ENCODE results near the gene TTYH3. TPM values are rescaled to one million over a fixed set of nuclear protein-coding genes. Genes with fewer than 3 reads are reported as not detected.
A peak's percentile ranks its signal among the peaks of the same experiment; 100 is the strongest.

TTYH3 gene
- total and polyA plus RNA-seq, 2 of the 13 experiments (the other 11 are each of a cell fraction or from before 2014, with no cell fraction given): 26.3 to 50.0 TPM

- TF ChIP-seq SNRNP70 (IDR thresholded peaks at IDR 0.05; ENCODE audit: low read depth, low read length): no peak
- TF ChIP-seq, protein P1, sequence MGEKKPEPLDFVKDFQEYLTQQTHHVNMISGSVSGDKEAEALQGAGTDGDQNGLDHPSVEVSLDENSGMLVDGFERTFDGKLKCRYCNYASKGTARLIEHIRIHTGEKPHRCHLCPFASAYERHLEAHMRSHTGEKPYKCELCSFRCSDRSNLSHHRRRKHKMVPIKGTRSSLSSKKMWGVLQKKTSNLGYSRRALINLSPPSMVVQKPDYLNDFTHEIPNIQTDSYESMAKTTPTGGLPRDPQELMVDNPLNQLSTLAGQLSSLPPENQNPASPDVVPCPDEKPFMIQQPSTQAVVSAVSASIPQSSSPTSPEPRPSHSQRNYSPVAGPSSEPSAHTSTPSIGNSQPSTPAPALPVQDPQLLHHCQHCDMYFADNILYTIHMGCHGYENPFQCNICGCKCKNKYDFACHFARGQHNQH (CRISPR knock-in tag; IDR thresholded peaks at IDR 0.05): no peak
- TF ChIP-seq CHD4 (IDR thresholded peaks at IDR 0.05; ENCODE audit: borderline replicate concordance, low read length): no peak
- TF ChIP-seq PCBP1 (IDR thresholded peaks at IDR 0.05; ENCODE audit: borderline replicate concordance, low read depth, low read length): 0 out of 2 replicates have a peak, but pooled peaks have one; percentile 45
- TF ChIP-seq POLR2G (IDR thresholded peaks at IDR 0.05; ENCODE audit: low read depth, low read length): no peak
- TF ChIP-seq ZNF256 (CRISPR knock-in tag; conservative IDR thresholded peaks at IDR 0.05): no peak
- TF ChIP-seq PHF21A (CRISPR knock-in tag; IDR thresholded peaks at IDR 0.05): no peak
- TF ChIP-seq KAT2B (IDR thresholded peaks at IDR 0.05; ENCODE audit: borderline replicate concordance, low read depth, low read length): no peak
- no peak for TF ChIP-seq FOXO1 (CRISPR knock-in tag; IDR thresholded peaks at IDR 0.05)
- no peak for TF ChIP-seq AHR (CRISPR knock-in tag; IDR thresholded peaks at IDR 0.05)
- TF ChIP-seq STAT5B (CRISPR knock-in tag; IDR thresholded peaks at IDR 0.05): no peak
- no peak for TF ChIP-seq MATR3 (CRISPR knock-in tag; IDR thresholded peaks at IDR 0.05)
- TF ChIP-seq, protein P2, sequence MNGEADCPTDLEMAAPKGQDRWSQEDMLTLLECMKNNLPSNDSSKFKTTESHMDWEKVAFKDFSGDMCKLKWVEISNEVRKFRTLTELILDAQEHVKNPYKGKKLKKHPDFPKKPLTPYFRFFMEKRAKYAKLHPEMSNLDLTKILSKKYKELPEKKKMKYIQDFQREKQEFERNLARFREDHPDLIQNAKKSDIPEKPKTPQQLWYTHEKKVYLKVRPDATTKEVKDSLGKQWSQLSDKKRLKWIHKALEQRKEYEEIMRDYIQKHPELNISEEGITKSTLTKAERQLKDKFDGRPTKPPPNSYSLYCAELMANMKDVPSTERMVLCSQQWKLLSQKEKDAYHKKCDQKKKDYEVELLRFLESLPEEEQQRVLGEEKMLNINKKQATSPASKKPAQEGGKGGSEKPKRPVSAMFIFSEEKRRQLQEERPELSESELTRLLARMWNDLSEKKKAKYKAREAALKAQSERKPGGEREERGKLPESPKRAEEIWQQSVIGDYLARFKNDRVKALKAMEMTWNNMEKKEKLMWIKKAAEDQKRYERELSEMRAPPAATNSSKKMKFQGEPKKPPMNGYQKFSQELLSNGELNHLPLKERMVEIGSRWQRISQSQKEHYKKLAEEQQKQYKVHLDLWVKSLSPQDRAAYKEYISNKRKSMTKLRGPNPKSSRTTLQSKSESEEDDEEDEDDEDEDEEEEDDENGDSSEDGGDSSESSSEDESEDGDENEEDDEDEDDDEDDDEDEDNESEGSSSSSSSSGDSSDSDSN (CRISPR knock-in tag; IDR thresholded peaks at IDR 0.05): 0 out of 2 replicates have a peak, but pooled peaks have one; percentile 20
Measured at GRCh38 chr7:2634267-2635145, 2.7 kb downstream of the TTYH3 start (continued).

Measured in HepG2 (cell line).